GOT3 (cell line): ENCODE data around the gene SALL3.

Experiments
- DNase-seq: peaks from one replicate; lab custom pipeline; 2025; ENCODE audit warnings: mixed read lengths; lab: John Stamatoyannopoulos, UW

SALL3 gene

GRCh38 chr18:78980279-78980771 lies 707 bp downstream of the SALL3 start:
- no peak for DNase-seq

- DNase-seq = no peak
Measured at GRCh38 chr18:78980777-78981380, 1.3 kb downstream of the SALL3 start.

- no peak for DNase-seq
Measured at GRCh38 chr18:78981394-78981831, 1.8 kb downstream of the SALL3 start.

GRCh38 chr18:78981989-78982620 lies 2.5 kb downstream of the SALL3 start:
- no peak for DNase-seq

GRCh38 chr18:78983512-78983911 lies 3.9 kb downstream of the SALL3 start:
- no peak for DNase-seq

- no peak for DNase-seq
Measured at GRCh38 chr18:78984941-78985784, 5.5 kb downstream of the SALL3 start.

GRCh38 chr18:78986018-78986481 lies 6.4 kb downstream of the SALL3 start:
- DNase-seq = no peak

GRCh38 chr18:78991446-78991845 lies 11.8 kb downstream of the SALL3 start:
- DNase-seq = no peak

- no peak for DNase-seq
Measured at GRCh38 chr18:78992041-78993011, 12.7 kb downstream of the SALL3 start.

GRCh38 chr18:78993014-78993926 lies 13.7 kb downstream of the SALL3 start:
- DNase-seq = no peak

- no peak for DNase-seq
Measured at GRCh38 chr18:78994000-78994399, 14.4 kb downstream of the SALL3 start.

- no peak for DNase-seq
Measured at GRCh38 chr18:78994531-78994930, 14.9 kb downstream of the SALL3 start.

- no peak for DNase-seq
Measured at GRCh38 chr18:78994977-78995582, 15.5 kb downstream of the SALL3 start.

GRCh38 chr18:78995740-78996395 lies 16.2 kb downstream of the SALL3 start:
- DNase-seq = no peak

GRCh38 chr18:78996741-78997490 lies 17.3 kb downstream of the SALL3 start:
- DNase-seq = no peak

GRCh38 chr18:78998371-78999071 lies 18.9 kb downstream of the SALL3 start:
- no peak for DNase-seq

- no peak for DNase-seq
Measured at GRCh38 chr18:78999939-79000338, 20.3 kb downstream of the SALL3 start.

GRCh38 chr18:79000997-79001396 lies 21.4 kb downstream of the SALL3 start:
- no peak for DNase-seq
